ENCODE data around the gene MED25. TPM values are rescaled to one million over a fixed set of nuclear protein-coding genes. Genes with fewer than 3 reads are reported as not detected.
"Not testable (repeated sequence)": the region's sequence is repeated elsewhere in the genome, so short reads cannot be mapped to it uniquely, and the experiment has no call there.

The MED25 gene
- total RNA-seq, 1 donor from 2014 or later: 47.6 TPM

DNA sequence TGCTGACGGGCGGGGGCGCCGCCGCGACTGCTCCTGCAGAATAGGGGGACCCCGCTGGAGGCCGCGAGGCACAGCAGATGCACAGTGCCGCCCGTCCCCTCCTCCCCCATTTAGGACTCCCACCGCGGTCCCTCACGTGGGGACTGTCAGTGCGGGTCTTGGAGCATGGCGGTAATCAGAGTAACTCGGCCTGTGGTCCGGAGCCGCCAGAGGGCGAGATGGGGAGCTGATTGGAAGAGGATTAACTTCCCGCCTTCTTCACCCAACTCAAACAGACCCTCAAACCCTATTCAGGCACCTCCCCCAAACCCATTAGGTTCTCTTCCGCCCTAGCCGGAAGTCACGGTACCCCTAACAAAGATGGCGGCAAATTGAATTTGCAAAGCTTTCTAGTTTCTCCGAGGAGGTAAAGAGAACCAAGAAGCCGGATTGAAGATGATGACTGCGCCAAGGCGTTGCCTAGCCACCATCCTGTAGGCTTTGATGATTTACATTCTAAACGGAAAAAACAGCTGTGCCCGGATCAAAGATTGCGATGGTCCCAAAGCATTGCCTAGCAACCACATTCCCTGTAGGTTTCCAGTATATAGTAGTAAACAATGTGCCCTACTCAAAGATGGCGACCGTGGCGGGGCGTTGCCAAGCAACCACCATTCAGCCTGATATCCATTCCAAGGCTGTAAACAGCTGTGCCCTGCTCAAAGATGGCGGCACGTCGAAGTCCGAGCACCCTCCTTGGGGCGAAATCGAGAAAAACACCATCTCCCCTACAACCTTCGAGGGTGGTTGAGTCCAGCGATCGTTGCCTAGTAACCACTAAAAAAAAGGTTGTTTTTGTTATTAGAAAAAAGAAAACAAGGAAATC, 4.9 kb upstream of the MED25 start, which contains the start of gene FUZ:
Gene FUZ (minus strand): TSS at position 296 of the 865 bp plus-strand sequence. CDS start 186 bp downstream, at position 110.
- DNase-seq (ENCODE audit: extremely low read depth, low read depth, low spot score): peak; percentile 98

- DNase-seq (ENCODE audit: extremely low read depth, low read depth, low spot score): no peak
Observed at GRCh38 chr19:49814010-49814409, 4.1 kb upstream of the MED25 start.

GRCh38 chr19:49816590-49816989, 1.5 kb upstream of the MED25 start:
- no peak for DNase-seq (ENCODE audit: extremely low read depth, low read depth, low spot score)

DNA sequence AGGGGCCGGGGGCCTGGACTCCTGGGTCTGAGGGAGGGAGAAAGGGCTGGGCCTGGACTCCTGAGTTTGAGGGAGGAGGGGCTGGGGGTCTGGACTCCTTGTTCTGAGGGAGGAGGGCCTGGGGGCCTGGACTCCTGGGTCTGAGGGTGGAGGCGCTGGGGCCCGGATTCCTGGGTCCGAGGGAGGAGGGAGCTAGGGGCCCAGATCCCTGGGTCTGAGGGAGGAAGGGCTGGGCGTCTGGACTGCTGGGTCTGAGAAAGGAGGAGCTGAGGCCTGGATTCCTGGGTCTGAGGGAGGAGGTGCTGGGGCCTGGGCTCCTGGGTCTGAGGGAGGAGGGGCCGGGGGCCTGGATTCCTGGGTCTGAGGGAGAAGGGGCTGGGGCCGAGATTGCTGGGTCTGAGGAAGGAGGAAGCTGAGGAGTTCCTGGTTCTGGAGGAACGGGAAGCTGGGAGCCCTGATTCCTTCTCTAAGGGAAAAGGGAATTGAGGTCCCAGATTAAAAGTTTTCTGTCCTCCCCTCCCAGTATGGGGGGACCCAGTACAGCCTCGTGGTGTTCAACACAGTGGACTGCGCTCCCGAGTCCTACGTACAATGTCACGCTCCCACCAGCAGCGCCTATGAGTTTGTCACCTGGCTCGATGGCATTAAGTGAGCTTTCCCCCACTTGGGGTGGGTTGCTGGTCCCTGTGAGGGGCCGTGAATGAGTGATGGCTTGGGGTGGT, 721 bp downstream of the MED25 start:
- DNase-seq (ENCODE audit: extremely low read depth, low read depth, low spot score): no peak

- not testable (repeated sequence) for DNase-seq (ENCODE audit: extremely low read depth, low read depth, low spot score)
Observed at GRCh38 chr19:49819452-49820115, 1.5 kb downstream of the MED25 start.

- no peak for DNase-seq (ENCODE audit: extremely low read depth, low read depth, low spot score)
Observed at GRCh38 chr19:49820125-49820524, 2.0 kb downstream of the MED25 start.

GRCh38 chr19:49823472-49823871, 5.4 kb downstream of the MED25 start:
- no peak for DNase-seq (ENCODE audit: extremely low read depth, low read depth, low spot score)

DNA sequence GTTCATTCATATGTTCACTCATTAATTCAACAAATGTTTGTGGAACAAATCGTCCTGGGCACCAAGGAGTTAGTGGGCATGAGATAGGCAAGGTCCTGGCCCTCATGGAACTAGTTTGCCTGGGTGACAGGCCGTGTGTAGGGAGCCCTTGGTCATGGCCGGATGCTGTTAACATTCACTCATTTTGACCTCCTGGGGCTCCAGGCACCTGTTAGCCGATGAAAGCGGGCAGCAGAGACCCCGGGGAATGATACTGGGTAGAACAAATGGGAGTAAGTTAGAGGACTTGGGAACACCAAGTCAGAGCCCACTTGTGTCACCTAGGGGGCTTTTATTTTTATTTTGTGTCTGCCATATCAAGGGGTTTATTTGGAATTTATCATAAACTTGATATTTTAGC, 6.6 kb downstream of the MED25 start:
- no peak for DNase-seq (ENCODE audit: extremely low read depth, low read depth, low spot score)

DNA sequence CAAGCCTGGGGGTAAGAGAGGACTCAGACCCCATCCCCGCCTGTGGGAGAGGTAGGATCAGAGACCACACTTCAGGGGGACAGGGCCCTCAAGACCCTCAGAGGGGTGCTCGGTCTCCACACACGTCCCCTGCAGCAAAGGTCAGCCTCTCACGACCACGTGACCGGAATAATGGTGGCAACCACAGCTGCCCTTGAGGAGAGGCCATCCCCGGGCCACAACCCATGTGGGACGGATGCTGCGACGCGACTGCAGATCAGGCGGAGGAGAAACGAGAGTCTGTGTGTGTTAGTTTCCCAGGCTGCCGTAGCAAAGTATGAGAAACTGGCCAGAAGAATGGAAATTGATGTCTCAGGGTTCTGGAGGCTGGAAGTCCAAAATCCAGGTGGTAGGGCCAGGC, 8.9 kb downstream of the MED25 start:
- no peak for DNase-seq (ENCODE audit: extremely low read depth, low read depth, low spot score)

- no peak for DNase-seq (ENCODE audit: extremely low read depth, low read depth, low spot score)
Observed at GRCh38 chr19:49829200-49829599, 11.1 kb downstream of the MED25 start.

- DNase-seq (ENCODE audit: extremely low read depth, low read depth, low spot score): no peak
Observed at GRCh38 chr19:49829721-49830120, 11.6 kb downstream of the MED25 start.

DNA sequence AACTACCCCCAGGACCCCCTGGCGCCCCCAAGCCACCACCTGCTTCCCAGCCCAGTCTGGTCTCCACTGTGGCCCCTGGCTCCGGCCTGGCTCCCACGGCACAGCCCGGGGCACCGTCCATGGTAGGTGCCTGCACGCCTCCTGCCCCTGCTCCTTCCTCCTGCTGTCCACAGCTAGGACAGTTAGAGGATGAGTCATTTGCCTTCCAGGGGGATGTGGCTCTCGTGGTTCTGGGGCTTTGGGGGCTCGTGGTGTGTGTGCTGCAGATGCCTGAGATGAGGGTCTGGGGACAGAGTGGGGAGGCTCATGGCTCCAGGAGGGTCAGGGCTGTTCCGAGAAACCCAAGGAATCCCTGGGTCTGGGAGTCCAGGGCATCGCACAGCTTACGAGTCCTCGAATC, 12.7 kb downstream of the MED25 start:
- DNase-seq (ENCODE audit: extremely low read depth, low read depth, low spot score): no peak

- DNase-seq (ENCODE audit: extremely low read depth, low read depth, low spot score): no peak
Observed at GRCh38 chr19:49831592-49831991, 13.5 kb downstream of the MED25 start.

DNA sequence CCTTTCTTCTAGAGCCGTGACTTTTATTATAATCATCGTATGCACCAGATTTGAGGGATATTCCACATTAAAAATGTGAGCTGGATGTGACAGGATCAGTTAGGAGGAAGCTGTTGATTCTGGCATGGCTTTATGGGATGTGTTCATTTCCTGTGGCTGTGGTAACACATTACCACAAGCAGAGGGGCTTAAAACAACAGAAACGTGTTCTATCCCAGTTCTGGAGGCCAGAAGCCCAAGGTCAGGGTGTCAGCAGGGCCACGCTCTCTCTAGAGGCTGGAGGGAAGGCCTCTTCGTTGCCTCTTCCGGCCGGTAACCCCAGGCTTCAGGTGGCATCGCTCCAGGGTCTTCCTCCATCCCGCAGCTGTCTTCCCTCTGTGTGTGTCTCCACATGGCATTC, 14.5 kb downstream of the MED25 start:
- no peak for DNase-seq (ENCODE audit: extremely low read depth, low read depth, low spot score)

- no peak for DNase-seq (ENCODE audit: extremely low read depth, low read depth, low spot score)
Observed at GRCh38 chr19:49833599-49833998, 15.5 kb downstream of the MED25 start.

- no peak for DNase-seq (ENCODE audit: extremely low read depth, low read depth, low spot score)
Observed at GRCh38 chr19:49835562-49835961, 17.5 kb downstream of the MED25 start.

GRCh38 chr19:49836176-49837008, 18.3 kb downstream of the MED25 start:
- DNase-seq (ENCODE audit: extremely low read depth, low read depth, low spot score): no peak

GRCh38 chr19:49837009-49837310, 18.9 kb downstream of the MED25 start:
- no peak for DNase-seq (ENCODE audit: extremely low read depth, low read depth, low spot score)

DNA sequence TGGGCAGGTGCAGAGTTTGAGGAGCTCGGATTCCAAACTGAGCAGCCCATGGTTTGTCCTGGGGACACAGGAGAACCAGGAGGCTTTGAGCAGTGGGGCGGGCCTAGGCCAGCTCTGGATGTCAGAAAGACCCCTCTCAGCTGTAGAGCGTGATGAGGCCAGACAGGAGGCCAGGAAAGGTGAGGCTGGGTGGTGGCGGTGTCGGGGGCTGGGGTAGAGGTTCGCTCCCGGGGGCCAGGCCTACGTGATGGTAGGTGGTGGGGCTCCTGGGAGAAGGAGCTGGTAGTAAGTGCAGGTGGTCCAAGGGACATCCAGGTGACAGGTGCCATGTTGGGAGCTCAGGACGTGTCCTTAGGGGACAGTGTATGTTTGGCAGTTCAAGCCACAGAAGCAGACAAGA, 19.3 kb downstream of the MED25 start:
- no peak for DNase-seq (ENCODE audit: extremely low read depth, low read depth, low spot score)

DNA sequence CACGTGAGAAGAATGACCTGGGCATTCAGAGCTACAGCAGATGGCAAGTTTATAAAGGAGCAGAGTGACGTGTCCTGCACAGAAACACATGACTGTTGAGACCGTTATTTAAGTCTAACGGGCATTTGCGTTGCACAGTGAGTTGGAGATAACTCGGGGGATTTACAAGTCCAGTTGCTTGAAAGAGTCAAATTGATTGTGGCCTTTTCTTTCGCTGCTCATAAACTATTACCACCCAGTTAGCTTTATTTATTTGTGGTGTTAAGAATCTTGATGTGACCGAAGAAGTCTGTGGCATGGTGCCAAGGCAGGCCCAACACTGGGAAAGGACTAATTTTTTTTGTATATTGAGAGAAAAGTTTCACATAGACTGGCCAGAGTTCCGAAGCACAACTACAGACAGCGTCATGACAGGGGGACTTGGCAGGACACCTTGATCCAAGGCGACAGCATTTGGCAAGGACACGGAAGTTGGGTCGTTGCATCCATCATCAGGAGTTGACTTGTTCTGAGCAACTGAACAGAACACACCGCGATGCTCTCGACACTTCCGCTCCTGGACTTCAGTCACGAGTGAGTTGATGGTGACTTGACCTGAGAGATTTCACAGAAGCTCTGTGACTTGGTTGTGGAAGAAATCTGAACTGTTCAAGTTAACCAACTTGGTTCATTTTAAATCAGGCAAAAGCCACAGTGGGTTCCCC, 20.9 kb downstream of the MED25 start:
- DNase-seq (ENCODE audit: extremely low read depth, low read depth, low spot score): no peak
